Cardiac fibroblast (primary cell): ENCODE measurements around the gene FGF14.

Experiments
- DNase-seq, 2 donors: peaks; one replicate each; pipeline versions ENCODE4 v3.0.0 to v3.0.0-alpha.2; 2010; ENCODE audit warnings: low read depth in 2 of 2
- H3K4me3 ChIP-seq, 2 donors: replicated peaks in 1 of 2; 1 replicate in 1 of 2; 2 replicates in 1 of 2; pipeline ENCODE4 v1.5.1; 2011; ENCODE audit warnings: low read depth in 2 of 2, low read length in 2 of 2, mild to moderate bottlenecking in 2 of 2, moderate library complexity in 1 of 2
- CTCF ChIP-seq: IDR thresholded peaks from one replicate; pipeline ENCODE4 v1.5.1; 2011; ENCODE audit warnings: low read depth, mild to moderate bottlenecking, low read length, inconsistent platforms

Gene FGF14

GRCh38 chr13:102040812-102041211, 361.0 kb downstream of the FGF14 start:
- no peak for DNase-seq
- no peak for TF ChIP-seq CTCF
- no peak overlapping the region for H3K4me3 ChIP-seq

GRCh38 chr13:102039264-102039663, 362.6 kb downstream of the FGF14 start:
- no peak for DNase-seq
- no peak overlapping the region for H3K4me3 ChIP-seq
- TF ChIP-seq CTCF: no peak

GRCh38 chr13:102038787-102039186, 363.1 kb downstream of the FGF14 start:
- no peak for DNase-seq
- TF ChIP-seq CTCF: no peak
- no peak overlapping the region for H3K4me3 ChIP-seq

- no peak overlapping the region for H3K4me3 ChIP-seq
- no peak for TF ChIP-seq CTCF
Measured at GRCh38 chr13:102035969-102036368, 365.9 kb downstream of the FGF14 start.

GRCh38 chr13:102033857-102034331, 368.0 kb downstream of the FGF14 start:
- DNase-seq: no peak
- TF ChIP-seq CTCF: no peak

More at GRCh38 chr13:102035969-102036368, 365.9 kb downstream of the FGF14 start:
- no peak for DNase-seq

GRCh38 chr13:102033386-102033785, 368.5 kb downstream of the FGF14 start:
- TF ChIP-seq CTCF: no peak
- DNase-seq: no peak
- H3K4me3 ChIP-seq: no peak overlapping the region

More at GRCh38 chr13:102033857-102034331, 368.0 kb downstream of the FGF14 start:
- H3K4me3 ChIP-seq: no peak overlapping the region

GRCh38 chr13:102028868-102029267, 373.0 kb downstream of the FGF14 start:
- no peak for TF ChIP-seq CTCF
- no peak overlapping the region for H3K4me3 ChIP-seq
- DNase-seq: no peak
